Measurements from ENCODE around the gene UQCC3.
"Not testable (repeated sequence)": the region's sequence is repeated elsewhere in the genome, so short reads cannot be mapped to it uniquely, and the experiment has no call there.

Gene UQCC3

GRCh38 chr11:62694455-62695167, 23.1 kb downstream of the UQCC3 start:
- Histone ChIP-seq H4K20me1 (ENCODE audit: insufficient read depth, low read length) (no peaks in the 10 kb centered on the region), H3K4me2 (ENCODE audit: low read length) (no peak overlapping the region), H2AFZ (ENCODE audit: low read length) (no peak overlapping the region), H3K36me3 (ENCODE audit: insufficient read depth, low read length) (peaks cover 54% of the 10 kb centered on the region), H3K9me3 (ENCODE audit: low read length) (no peaks in the 10 kb centered on the region), H3K9me2 (ENCODE audit: low read depth, low read length) (no peaks in the 10 kb centered on the region), H3K9ac (ENCODE audit: low read length) (no peak overlapping the region; the same call in 1 of the 2 replicates), H3K27me3 (ENCODE audit: insufficient read depth, low read length) (no peaks in the 10 kb centered on the region), H3K27ac (ENCODE audit: low read depth, low read length, poor library complexity, severe bottlenecking) (no peak overlapping the region), H3F3A (ENCODE audit: insufficient read depth, low read length) (no peaks in the 10 kb centered on the region), H3K4me3 (ENCODE audit: low read depth, low read length, poor library complexity, severe bottlenecking) (no peak overlapping the region), H3K79me2 (ENCODE audit: insufficient read depth, low read length) (no peaks in the 10 kb centered on the region), H3K4me1 (ENCODE audit: insufficient read depth, low read length, severe bottlenecking) (no peaks in the 10 kb centered on the region)
- no peak for TF ChIP-seq EZH2 (IDR thresholded peaks at IDR 0.05; ENCODE audit: borderline replicate concordance, low read length)
- TF ChIP-seq, protein P1, sequence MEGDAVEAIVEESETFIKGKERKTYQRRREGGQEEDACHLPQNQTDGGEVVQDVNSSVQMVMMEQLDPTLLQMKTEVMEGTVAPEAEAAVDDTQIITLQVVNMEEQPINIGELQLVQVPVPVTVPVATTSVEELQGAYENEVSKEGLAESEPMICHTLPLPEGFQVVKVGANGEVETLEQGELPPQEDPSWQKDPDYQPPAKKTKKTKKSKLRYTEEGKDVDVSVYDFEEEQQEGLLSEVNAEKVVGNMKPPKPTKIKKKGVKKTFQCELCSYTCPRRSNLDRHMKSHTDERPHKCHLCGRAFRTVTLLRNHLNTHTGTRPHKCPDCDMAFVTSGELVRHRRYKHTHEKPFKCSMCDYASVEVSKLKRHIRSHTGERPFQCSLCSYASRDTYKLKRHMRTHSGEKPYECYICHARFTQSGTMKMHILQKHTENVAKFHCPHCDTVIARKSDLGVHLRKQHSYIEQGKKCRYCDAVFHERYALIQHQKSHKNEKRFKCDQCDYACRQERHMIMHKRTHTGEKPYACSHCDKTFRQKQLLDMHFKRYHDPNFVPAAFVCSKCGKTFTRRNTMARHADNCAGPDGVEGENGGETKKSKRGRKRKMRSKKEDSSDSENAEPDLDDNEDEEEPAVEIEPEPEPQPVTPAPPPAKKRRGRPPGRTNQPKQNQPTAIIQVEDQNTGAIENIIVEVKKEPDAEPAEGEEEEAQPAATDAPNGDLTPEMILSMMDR (IDR thresholded peaks at IDR 0.05; ENCODE audit: low read length), result peak; percentile 88

- H3F3A ChIP-seq (ENCODE audit: insufficient read depth, low read length), result 0 out of 2 replicates have a peak, but pooled peaks cover under 1% of the 10 kb centered on the region
- H3K79me2 ChIP-seq (ENCODE audit: insufficient read depth, low read length), result no peaks in the 10 kb centered on the region
- H3K27me3 ChIP-seq (ENCODE audit: insufficient read depth, low read length), result no peaks in the 10 kb centered on the region
- H3K9me3 ChIP-seq (ENCODE audit: low read length), result no peaks in the 10 kb centered on the region
- H3K27ac ChIP-seq (ENCODE audit: low read depth, low read length, poor library complexity, severe bottlenecking), result no peak overlapping the region
- no peak overlapping the region for H2AFZ ChIP-seq (ENCODE audit: low read length)
- no peak overlapping the region for H3K4me3 ChIP-seq (ENCODE audit: low read depth, low read length, poor library complexity, severe bottlenecking)
- H3K4me2 ChIP-seq (ENCODE audit: low read length), result no peak overlapping the region
- H4K20me1 ChIP-seq (ENCODE audit: insufficient read depth, low read length), result no peaks in the 10 kb centered on the region
- TF ChIP-seq, protein P1 (IDR thresholded peaks at IDR 0.05; ENCODE audit: low read length), result no peak
- no peak for TF ChIP-seq EZH2 (IDR thresholded peaks at IDR 0.05; ENCODE audit: borderline replicate concordance, low read length)
- peaks cover 52% of the 10 kb centered on the region for H3K36me3 ChIP-seq (ENCODE audit: insufficient read depth, low read length)
- peaks cover 17% of the 10 kb centered on the region for H3K4me1 ChIP-seq (ENCODE audit: insufficient read depth, low read length, severe bottlenecking)
- no peaks in the 10 kb centered on the region for H3K9me2 ChIP-seq (ENCODE audit: low read depth, low read length)
- no peak overlapping the region for H3K9ac ChIP-seq (ENCODE audit: low read length)
These were observed 30.8 kb downstream of the UQCC3 start for GRCh38 chr11:62702246-62702645.

DNA sequence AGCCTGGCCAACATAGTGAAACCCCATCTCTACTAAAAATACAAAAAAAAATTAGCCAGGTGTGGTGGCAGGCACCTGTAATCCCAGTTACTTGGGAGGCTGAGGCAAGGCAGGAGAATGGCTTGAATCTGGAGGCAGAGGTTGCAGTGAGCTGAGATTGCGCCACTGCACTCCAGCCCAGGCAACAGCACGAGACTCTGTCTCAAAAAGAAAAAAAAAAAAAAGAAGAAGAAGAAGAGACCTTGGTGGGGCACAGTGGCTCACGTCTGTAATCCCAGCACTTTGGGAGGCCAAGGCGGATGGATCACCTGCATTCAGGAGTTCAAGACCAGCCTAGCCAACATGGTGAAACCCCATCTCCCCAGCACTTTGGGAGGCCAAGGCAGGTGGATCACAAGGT, 32.4 kb downstream of the UQCC3 start:
- not testable (repeated sequence) for H3K27ac ChIP-seq (ENCODE audit: low read depth, low read length, poor library complexity, severe bottlenecking); H4K20me1 ChIP-seq (ENCODE audit: insufficient read depth, low read length); H3F3A ChIP-seq (ENCODE audit: insufficient read depth, low read length); H3K79me2 ChIP-seq (ENCODE audit: insufficient read depth, low read length); H2AFZ ChIP-seq (ENCODE audit: low read length); H3K4me3 ChIP-seq (ENCODE audit: low read depth, low read length, poor library complexity, severe bottlenecking); H3K9me3 ChIP-seq (ENCODE audit: low read length); H3K27me3 ChIP-seq (ENCODE audit: insufficient read depth, low read length); H3K4me2 ChIP-seq (ENCODE audit: low read length); H3K9me2 ChIP-seq (ENCODE audit: low read depth, low read length); H3K9ac ChIP-seq (ENCODE audit: low read length)
- Histone ChIP-seq H3K4me1 (ENCODE audit: insufficient read depth, low read length, severe bottlenecking) (peaks cover 34% of the 10 kb centered on the region), H3K36me3 (ENCODE audit: insufficient read depth, low read length) (peaks cover 52% of the 10 kb centered on the region)

- no peaks in the 10 kb centered on the region for H3K9me3 ChIP-seq (ENCODE audit: low read length)
- H3K36me3 ChIP-seq (ENCODE audit: insufficient read depth, low read length), result peaks cover 47% of the 10 kb centered on the region
- no peaks in the 10 kb centered on the region for H3K27me3 ChIP-seq (ENCODE audit: insufficient read depth, low read length)
- H3K27ac ChIP-seq (ENCODE audit: low read depth, low read length, poor library complexity, severe bottlenecking), result peak overlapping the region; percentile 47
- H3K9me2 ChIP-seq (ENCODE audit: low read depth, low read length), result no peaks in the 10 kb centered on the region
- H3K79me2 ChIP-seq (ENCODE audit: insufficient read depth, low read length), result no peaks in the 10 kb centered on the region
- no peak overlapping the region for H2AFZ ChIP-seq (ENCODE audit: low read length)
- peaks cover 48% of the 10 kb centered on the region for H3K4me1 ChIP-seq (ENCODE audit: insufficient read depth, low read length, severe bottlenecking)
- peak overlapping the region; percentile 71 for H3K4me3 ChIP-seq (ENCODE audit: low read depth, low read length, poor library complexity, severe bottlenecking)
- peak overlapping the region; percentile 90 for H3K4me2 ChIP-seq (ENCODE audit: low read length)
- peak overlapping the region; percentile 77 for H3K9ac ChIP-seq (ENCODE audit: low read length)
- H4K20me1 ChIP-seq (ENCODE audit: insufficient read depth, low read length), result no peaks in the 10 kb centered on the region
- no peak for TF ChIP-seq EZH2 (IDR thresholded peaks at IDR 0.05; ENCODE audit: borderline replicate concordance, low read length)
- TF ChIP-seq, protein P1 (IDR thresholded peaks at IDR 0.05; ENCODE audit: low read length), result no peak
- H3F3A ChIP-seq (ENCODE audit: insufficient read depth, low read length), result 0 out of 2 replicates have a peak, but pooled peaks cover 7% of the 10 kb centered on the region
These were observed 33.9 kb downstream of the UQCC3 start for GRCh38 chr11:62705413-62705812.

Measured in OCI-LY1 (cell line).